ENCODE measurements around the gene UTS2R. TPM values are rescaled to one million over a fixed set of nuclear protein-coding genes. Genes with fewer than 3 reads are reported as not detected.
A peak's percentile ranks its signal among the peaks of the same experiment; 100 is the strongest.

Gene UTS2R
- not detected in 2 replicates for total RNA-seq (2014; rRNA removed; shearing (Covaris generic))

- no peak for DNase-seq (ENCODE audit: low spot score)
Observed at GRCh38 chr17:82371333-82372248, at the start of gene UTS2R. Gene UTS2R (plus strand): TSS chr17:82371765. CDS start chr17:82374325, 2,560 bp downstream.

- no peak for DNase-seq (ENCODE audit: low spot score)
Observed at GRCh38 chr17:82321947-82322466, 49.6 kb upstream of the UTS2R start.

GRCh38 chr17:82322526-82323453 is 48.8 kb upstream of the UTS2R start:
- no peak for DNase-seq (ENCODE audit: low spot score)

- no peak for DNase-seq (ENCODE audit: low spot score)
Observed at GRCh38 chr17:82323514-82324234, 47.9 kb upstream of the UTS2R start.

GRCh38 chr17:82324566-82325285 is 46.8 kb upstream of the UTS2R start:
- DNase-seq (ENCODE audit: low spot score) = peak; percentile 48

- DNase-seq (ENCODE audit: low spot score) = no peak
Observed at GRCh38 chr17:82325286-82326180, 46.0 kb upstream of the UTS2R start.

- no peak for DNase-seq (ENCODE audit: low spot score)
Observed at GRCh38 chr17:82327289-82327688, 44.3 kb upstream of the UTS2R start.

GRCh38 chr17:82327757-82328140 is 43.8 kb upstream of the UTS2R start:
- DNase-seq (ENCODE audit: low spot score) = no peak

- DNase-seq (ENCODE audit: low spot score) = no peak
Observed at GRCh38 chr17:82328141-82328993, 43.2 kb upstream of the UTS2R start.

GRCh38 chr17:82328994-82329507 is 42.5 kb upstream of the UTS2R start:
- DNase-seq (ENCODE audit: low spot score) = no peak

GRCh38 chr17:82329683-82330321 is 41.8 kb upstream of the UTS2R start:
- no peak for DNase-seq (ENCODE audit: low spot score)

GRCh38 chr17:82330322-82331239 is 41.0 kb upstream of the UTS2R start:
- peak; percentile 71 for DNase-seq (ENCODE audit: low spot score)

- DNase-seq (ENCODE audit: low spot score) = no peak
Observed at GRCh38 chr17:82331345-82331939, 40.1 kb upstream of the UTS2R start.

- peak; percentile 51 for DNase-seq (ENCODE audit: low spot score)
Observed at GRCh38 chr17:82332669-82333278, 38.8 kb upstream of the UTS2R start.

GRCh38 chr17:82333279-82334171 is 38.0 kb upstream of the UTS2R start, which contains the start of gene SECTM1:
Gene SECTM1 (minus strand): TSS chr17:82333766. CDS start chr17:82327240, 6,526 bp downstream.
- DNase-seq (ENCODE audit: low spot score) = no peak
